Activated naive CD8-positive, alpha-beta T cell treated with anti-CD3 and anti-CD28 coated beads for 36 hours (primary cell): ENCODE results near the gene POM121L12. TPM values are rescaled to one million over a fixed set of nuclear protein-coding genes. Genes with fewer than 3 reads are reported as not detected.

Experiments used
- DNase-seq: peaks from one replicate; pipeline ENCODE4 v3.0.0; 2021
- H3K27ac Mint-ChIP-seq: one replicate; pipeline ENCODE4 v1.8.0; 2022; ENCODE audit warnings: mild to moderate bottlenecking, moderate library complexity, mixed read lengths
- H3K27me3 Mint-ChIP-seq: one replicate; pipeline ENCODE4 v1.8.0; 2022; ENCODE audit warnings: mild to moderate bottlenecking, mixed read lengths
- H3K36me3 Mint-ChIP-seq: one replicate; pipeline ENCODE4 v1.8.0; 2021; ENCODE audit warnings: mild to moderate bottlenecking, mixed read lengths
- H3K4me1 Mint-ChIP-seq: one replicate; pipeline ENCODE4 v1.8.0; 2021; ENCODE audit warnings: mixed read lengths
- H3K4me3 Mint-ChIP-seq: one replicate; pipeline ENCODE4 v1.8.0; 2022; ENCODE audit warnings: mild to moderate bottlenecking, moderate library complexity, mixed read lengths
- H3K9me3 Mint-ChIP-seq: one replicate; pipeline ENCODE4 v1.8.0; 2022; ENCODE audit warnings: mixed read lengths
- total RNA-seq, 2 experiments: library from RNA; stranded (reverse); gene quantifications; one replicate each; pipeline ENCODE4 v1.2.3, GENCODE V29; 2021

The POM121L12 gene
- total RNA-seq = not detected

DNA sequence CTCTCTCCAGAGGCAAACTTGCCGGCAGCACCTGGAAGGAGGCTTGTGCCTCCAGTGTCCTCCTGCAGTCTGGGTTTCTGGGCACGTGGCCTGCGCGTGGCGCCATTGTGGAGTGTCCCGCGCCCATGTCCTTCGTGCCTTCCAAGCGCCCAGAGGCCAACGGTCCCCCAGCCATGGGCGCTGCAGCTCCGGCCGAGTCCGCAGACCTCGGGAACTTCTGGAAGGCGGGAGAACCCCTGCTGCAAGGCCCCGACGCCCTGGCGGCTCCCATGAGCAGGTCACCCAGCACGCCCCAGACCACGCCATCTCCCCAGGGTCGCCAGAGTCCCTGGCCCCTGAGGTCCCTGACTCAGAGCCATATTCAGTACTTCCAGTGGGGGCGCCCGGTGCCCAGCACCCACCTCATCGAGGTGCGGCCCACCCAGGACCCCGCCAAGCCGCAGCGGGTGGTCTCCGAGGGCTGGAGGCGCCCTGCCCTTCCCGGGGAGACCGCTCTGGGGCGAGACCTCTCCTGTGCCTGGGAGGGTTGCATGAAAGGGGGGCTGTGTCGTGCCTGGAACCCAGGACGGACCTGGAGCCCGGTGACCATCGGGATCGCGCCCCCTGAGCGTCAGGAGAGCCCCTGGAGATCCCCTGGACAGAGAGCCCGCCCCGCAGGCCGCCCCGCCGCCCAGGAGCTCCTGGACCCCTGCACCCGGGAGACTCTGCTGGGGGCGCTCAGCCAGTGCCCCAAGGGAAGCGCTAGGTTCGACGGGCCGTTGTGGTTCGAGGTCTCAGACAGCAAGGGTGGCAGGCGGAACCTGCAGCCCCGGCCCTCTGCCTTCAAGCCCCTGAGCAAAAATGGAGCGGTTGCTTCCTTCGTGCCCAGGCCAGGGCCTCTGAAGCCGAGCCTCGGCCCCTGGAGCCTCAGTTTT, at the start of gene POM121L12:
TSS of gene POM121L12 (plus strand) at position 135 of the 914 bp plus-strand sequence. CDS start at position 174, 39 bp downstream.
- Mint-ChIP-seq H3K9me3 (peaks cover 7% of the 10 kb centered on the region), H3K27me3 (no peaks in the 10 kb centered on the region), H3K4me3 (no peak within 1 kb of the TSS), H3K27ac (no peak within 1 kb of the TSS), H3K4me1 (no peaks in the 10 kb centered on the region), H3K36me3 (no peaks in the 10 kb centered on the region)
- DNase-seq = no peak

DNA sequence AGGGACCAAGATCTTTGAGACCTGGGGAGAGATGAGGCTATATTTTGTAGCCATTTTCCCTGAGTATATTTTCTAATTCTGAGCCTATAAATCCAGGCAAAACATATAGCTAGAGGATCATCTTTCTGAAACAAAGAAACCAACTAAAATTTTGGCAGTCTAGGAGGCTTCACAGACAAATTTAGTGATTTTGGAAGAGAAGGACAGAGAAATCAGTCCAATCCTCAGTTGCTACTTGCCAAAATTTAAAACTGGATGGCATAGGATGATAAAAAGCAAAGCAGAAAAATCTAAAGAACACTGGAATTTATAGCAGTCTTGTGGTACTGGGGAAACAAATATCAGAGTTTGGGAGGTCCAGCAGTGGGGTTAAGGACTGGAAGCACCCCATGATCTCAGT, 43.4 kb upstream of the POM121L12 start:
- Mint-ChIP-seq H3K36me3 (no peaks in the 10 kb centered on the region), H3K4me3 (no peak overlapping the region), H3K4me1 (no peaks in the 10 kb centered on the region), H3K9me3 (peaks cover 23% of the 10 kb centered on the region), H3K27me3 (no peaks in the 10 kb centered on the region), H3K27ac (no peak overlapping the region)
- DNase-seq = no peak

DNA sequence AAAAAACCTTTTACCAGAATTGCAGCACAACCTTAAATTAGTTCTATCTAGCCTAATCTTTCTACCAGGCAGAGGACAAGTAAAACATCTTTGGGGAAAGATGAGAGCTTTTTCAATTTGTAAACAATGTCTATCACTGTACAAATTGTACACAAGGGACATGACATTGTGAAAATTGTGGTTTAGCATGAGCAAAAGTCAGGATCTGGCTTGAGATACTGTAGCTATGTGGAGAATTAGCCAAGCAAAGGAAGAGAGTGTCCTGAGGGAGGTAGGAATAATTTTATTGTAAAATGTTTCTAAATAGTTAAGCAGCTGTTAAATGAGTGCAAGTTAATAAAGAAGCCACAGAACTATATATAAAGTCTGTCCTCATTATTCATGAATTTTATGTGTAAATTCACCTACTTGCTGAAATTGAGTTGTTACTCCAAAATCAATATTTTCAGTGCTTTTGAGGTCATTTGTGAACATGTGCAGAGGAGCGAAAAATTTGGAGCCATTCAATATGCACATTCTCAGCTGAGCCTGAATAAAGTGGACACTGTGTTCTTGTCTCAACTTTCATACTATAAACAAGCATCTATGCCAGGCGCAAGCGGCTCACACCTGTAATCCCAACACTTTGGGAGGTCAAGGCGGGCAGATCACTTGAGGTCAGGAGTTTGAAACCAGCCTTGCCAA, 42.8 kb upstream of the POM121L12 start:
- Mint-ChIP-seq H3K9me3 (peaks cover 22% of the 10 kb centered on the region), H3K27ac (no peak overlapping the region), H3K36me3 (no peaks in the 10 kb centered on the region), H3K27me3 (no peaks in the 10 kb centered on the region), H3K4me1 (no peaks in the 10 kb centered on the region), H3K4me3 (no peak overlapping the region)
- no peak for DNase-seq

DNA sequence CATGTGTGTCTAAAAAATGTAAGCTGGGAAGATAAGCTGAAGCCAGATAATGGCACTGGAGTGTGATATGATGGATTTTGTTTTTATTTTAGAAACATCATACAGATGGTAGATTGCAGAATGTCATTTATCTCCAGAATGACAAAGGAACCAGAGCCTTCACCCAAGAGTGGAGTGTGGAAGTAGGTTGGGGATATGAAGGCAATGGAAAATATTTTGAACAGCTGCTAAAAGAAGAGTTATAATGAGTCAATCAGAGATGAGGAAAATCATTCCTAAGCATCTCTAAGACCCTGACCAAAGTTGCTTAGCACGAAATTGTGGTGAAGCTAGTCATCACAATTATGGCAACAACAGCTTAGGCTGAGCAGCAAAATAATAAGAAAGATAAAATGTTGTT, 39.8 kb upstream of the POM121L12 start:
- H3K36me3 Mint-ChIP-seq = no peaks in the 10 kb centered on the region
- DNase-seq = no peak
- no peaks in the 10 kb centered on the region for H3K4me1 Mint-ChIP-seq
- H3K27ac Mint-ChIP-seq = no peak overlapping the region
- peaks cover 18% of the 10 kb centered on the region for H3K9me3 Mint-ChIP-seq
- no peak overlapping the region for H3K4me3 Mint-ChIP-seq
- no peaks in the 10 kb centered on the region for H3K27me3 Mint-ChIP-seq

DNA sequence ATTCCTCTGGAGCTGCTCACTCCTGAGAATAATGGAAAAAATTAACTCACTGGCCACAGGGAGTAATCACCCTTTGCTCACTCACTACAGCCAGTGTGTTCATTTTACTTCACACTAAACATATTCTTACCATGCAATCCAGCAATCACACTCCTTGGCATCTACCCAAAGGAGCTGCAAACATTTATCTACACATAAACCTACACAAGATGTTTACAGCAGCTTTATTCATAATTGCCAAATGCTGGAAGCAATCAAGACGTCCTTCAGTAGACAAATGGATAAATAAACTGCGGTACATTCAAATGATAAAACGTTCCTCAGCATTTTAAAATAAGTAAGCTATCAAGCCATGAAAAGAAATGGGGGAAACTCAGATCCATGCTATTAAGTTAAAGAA, 34.2 kb upstream of the POM121L12 start:
- Mint-ChIP-seq H3K36me3 (peaks cover 1% of the 10 kb centered on the region), H3K27ac (no peak overlapping the region), H3K4me3 (no peak overlapping the region), H3K4me1 (no peaks in the 10 kb centered on the region), H3K9me3 (peaks cover 5% of the 10 kb centered on the region), H3K27me3 (no peaks in the 10 kb centered on the region)
- DNase-seq = no peak

DNA sequence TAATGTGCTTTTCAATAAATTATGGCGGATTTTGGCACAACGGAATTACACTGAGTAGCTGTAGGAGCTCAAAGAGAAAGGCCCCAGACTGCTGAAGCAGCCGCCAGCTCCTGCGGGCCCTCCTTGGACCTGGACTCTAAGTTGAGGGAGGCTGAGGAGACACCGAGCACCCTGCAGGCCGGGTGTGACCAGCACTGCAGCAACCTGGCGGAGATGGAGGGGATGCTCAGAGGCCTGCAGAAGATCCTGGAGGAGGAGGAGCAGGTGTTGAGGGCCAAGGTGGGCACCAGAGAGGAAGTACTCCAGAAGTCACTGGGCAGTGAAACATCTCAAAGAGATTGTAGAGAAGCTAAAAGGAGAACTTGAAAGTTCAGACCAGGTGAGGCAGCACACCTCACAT, 33.0 kb upstream of the POM121L12 start:
- no peak for DNase-seq
- Mint-ChIP-seq H3K4me1 (no peaks in the 10 kb centered on the region), H3K27me3 (no peaks in the 10 kb centered on the region), H3K36me3 (peaks cover 1% of the 10 kb centered on the region), H3K9me3 (peaks cover 7% of the 10 kb centered on the region), H3K27ac (no peak overlapping the region), H3K4me3 (no peak overlapping the region)

GRCh38 chr7:53003653-53004445, 31.6 kb upstream of the POM121L12 start:
- H3K27me3 Mint-ChIP-seq = no peaks in the 10 kb centered on the region

GRCh38 chr7:53013925-53014324, 21.5 kb upstream of the POM121L12 start:
- Mint-ChIP-seq H3K27ac (no peak overlapping the region), H3K36me3 (no peaks in the 10 kb centered on the region), H3K9me3 (peaks cover 8% of the 10 kb centered on the region), H3K27me3 (no peaks in the 10 kb centered on the region), H3K4me3 (no peak overlapping the region), H3K4me1 (no peaks in the 10 kb centered on the region)
- no peak for DNase-seq

More at GRCh38 chr7:53003653-53004445, 31.6 kb upstream of the POM121L12 start:
- no peak for DNase-seq
- Mint-ChIP-seq H3K36me3 (peaks cover 1% of the 10 kb centered on the region), H3K4me3 (no peak overlapping the region), H3K4me1 (no peaks in the 10 kb centered on the region), H3K9me3 (peaks cover 7% of the 10 kb centered on the region), H3K27ac (no peak overlapping the region)

DNA sequence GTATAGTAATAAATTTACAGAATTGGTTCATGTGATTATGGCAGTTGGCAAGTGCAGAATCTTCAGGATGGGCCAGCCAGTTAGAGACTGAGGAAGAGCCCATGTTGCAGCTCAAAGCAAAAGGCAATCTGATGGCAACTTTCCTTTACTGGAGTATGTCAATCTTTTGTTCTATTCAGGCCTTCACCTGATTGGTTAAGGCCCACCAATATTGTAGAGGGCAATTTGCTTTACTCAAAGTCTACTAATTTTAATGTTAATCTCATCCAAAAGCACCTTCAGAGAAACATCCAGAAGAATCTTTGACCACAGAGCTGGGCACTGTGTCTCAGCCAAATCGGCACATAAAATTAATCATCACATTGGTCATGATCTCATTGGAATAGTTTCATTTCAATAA, 20.0 kb upstream of the POM121L12 start:
- DNase-seq = no peak
- Mint-ChIP-seq H3K27me3 (no peaks in the 10 kb centered on the region), H3K27ac (no peak overlapping the region), H3K4me1 (no peaks in the 10 kb centered on the region), H3K9me3 (peaks cover 9% of the 10 kb centered on the region), H3K36me3 (no peaks in the 10 kb centered on the region), H3K4me3 (no peak overlapping the region)

- no peaks in the 10 kb centered on the region for H3K27me3 Mint-ChIP-seq
- H3K27ac Mint-ChIP-seq = no peak overlapping the region
- H3K4me3 Mint-ChIP-seq = no peak overlapping the region
- no peaks in the 10 kb centered on the region for H3K36me3 Mint-ChIP-seq
- no peak for DNase-seq
- no peaks in the 10 kb centered on the region for H3K4me1 Mint-ChIP-seq
- H3K9me3 Mint-ChIP-seq = peaks cover 3% of the 10 kb centered on the region
These were observed 12.5 kb upstream of the POM121L12 start for GRCh38 chr7:53022893-53023292.

- Mint-ChIP-seq H3K27ac (no peak overlapping the region), H3K36me3 (no peaks in the 10 kb centered on the region), H3K4me1 (no peaks in the 10 kb centered on the region), H3K4me3 (no peak overlapping the region), H3K9me3 (peaks cover 9% of the 10 kb centered on the region), H3K27me3 (no peaks in the 10 kb centered on the region)
- DNase-seq = no peak
These were observed 13.2 kb downstream of the POM121L12 start for GRCh38 chr7:53048638-53049037.

DNA sequence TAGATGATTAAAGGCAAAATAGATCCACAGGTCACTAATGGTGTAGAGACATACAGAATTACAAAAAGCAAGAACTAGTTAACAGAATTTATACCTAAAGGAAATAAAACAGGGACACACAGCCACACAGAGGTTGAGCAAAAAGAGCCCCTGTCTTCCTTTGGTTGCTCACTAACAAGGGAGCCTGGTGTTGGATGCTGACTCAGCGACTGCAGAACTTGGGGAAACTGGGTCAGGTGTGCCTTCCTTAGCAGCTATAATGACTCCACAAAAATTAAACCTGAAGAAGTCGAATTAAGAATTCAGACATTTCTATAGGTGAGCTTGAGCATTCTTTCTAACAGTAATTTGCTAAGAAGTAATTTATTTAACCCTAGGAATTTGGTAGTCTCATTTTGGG, 15.0 kb downstream of the POM121L12 start:
- Mint-ChIP-seq H3K4me3 (no peak overlapping the region), H3K9me3 (peaks cover 8% of the 10 kb centered on the region), H3K27me3 (no peaks in the 10 kb centered on the region), H3K27ac (no peak overlapping the region), H3K4me1 (no peaks in the 10 kb centered on the region), H3K36me3 (no peaks in the 10 kb centered on the region)
- DNase-seq = no peak

GRCh38 chr7:53059591-53059990, 24.2 kb downstream of the POM121L12 start:
- no peaks in the 10 kb centered on the region for H3K4me1 Mint-ChIP-seq
- no peak overlapping the region for H3K4me3 Mint-ChIP-seq
- H3K27me3 Mint-ChIP-seq = no peaks in the 10 kb centered on the region
- H3K9me3 Mint-ChIP-seq = peaks cover 7% of the 10 kb centered on the region
- H3K36me3 Mint-ChIP-seq = no peaks in the 10 kb centered on the region
- no peak overlapping the region for H3K27ac Mint-ChIP-seq
- no peak for DNase-seq

DNA sequence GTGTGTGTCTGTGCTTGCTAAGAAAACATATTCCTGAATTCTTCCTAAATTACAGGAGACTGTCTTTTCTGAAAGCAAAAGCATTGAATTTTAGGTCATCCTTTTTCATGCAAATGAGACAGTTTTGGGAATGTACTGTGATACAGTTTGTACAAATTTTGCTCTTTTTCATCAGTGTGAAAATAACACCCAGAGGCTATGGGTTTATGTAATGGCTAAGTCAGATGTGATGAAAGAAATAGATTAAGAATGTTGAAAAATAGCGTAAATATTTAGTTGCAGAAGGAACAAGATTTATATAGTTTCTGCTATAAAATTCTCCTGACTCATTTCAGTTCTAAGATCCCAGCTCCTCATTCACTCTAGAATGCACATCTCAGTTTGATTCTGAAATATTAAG, 24.6 kb downstream of the POM121L12 start:
- Mint-ChIP-seq H3K27ac (no peak overlapping the region), H3K4me3 (no peak overlapping the region), H3K9me3 (peaks cover 7% of the 10 kb centered on the region), H3K4me1 (no peaks in the 10 kb centered on the region), H3K27me3 (no peaks in the 10 kb centered on the region), H3K36me3 (no peaks in the 10 kb centered on the region)
- DNase-seq = no peak

GRCh38 chr7:53062796-53063195, 27.4 kb downstream of the POM121L12 start:
- no peaks in the 10 kb centered on the region for H3K4me1 Mint-ChIP-seq
- H3K4me3 Mint-ChIP-seq = no peak overlapping the region
- H3K27me3 Mint-ChIP-seq = no peaks in the 10 kb centered on the region

More at GRCh38 chr7:53062796-53063195, 27.4 kb downstream of the POM121L12 start:
- Mint-ChIP-seq H3K27ac (no peak overlapping the region), H3K36me3 (no peaks in the 10 kb centered on the region), H3K9me3 (peaks cover 11% of the 10 kb centered on the region)
- no peak for DNase-seq
